ENCODE measurements around the gene GPATCH8. TPM values are rescaled to one million over a fixed set of nuclear protein-coding genes. Genes with fewer than 3 reads are reported as not detected.

The GPATCH8 gene
- total RNA-seq, 1 experiment from 2014 or later: 51.5 TPM

DNA sequence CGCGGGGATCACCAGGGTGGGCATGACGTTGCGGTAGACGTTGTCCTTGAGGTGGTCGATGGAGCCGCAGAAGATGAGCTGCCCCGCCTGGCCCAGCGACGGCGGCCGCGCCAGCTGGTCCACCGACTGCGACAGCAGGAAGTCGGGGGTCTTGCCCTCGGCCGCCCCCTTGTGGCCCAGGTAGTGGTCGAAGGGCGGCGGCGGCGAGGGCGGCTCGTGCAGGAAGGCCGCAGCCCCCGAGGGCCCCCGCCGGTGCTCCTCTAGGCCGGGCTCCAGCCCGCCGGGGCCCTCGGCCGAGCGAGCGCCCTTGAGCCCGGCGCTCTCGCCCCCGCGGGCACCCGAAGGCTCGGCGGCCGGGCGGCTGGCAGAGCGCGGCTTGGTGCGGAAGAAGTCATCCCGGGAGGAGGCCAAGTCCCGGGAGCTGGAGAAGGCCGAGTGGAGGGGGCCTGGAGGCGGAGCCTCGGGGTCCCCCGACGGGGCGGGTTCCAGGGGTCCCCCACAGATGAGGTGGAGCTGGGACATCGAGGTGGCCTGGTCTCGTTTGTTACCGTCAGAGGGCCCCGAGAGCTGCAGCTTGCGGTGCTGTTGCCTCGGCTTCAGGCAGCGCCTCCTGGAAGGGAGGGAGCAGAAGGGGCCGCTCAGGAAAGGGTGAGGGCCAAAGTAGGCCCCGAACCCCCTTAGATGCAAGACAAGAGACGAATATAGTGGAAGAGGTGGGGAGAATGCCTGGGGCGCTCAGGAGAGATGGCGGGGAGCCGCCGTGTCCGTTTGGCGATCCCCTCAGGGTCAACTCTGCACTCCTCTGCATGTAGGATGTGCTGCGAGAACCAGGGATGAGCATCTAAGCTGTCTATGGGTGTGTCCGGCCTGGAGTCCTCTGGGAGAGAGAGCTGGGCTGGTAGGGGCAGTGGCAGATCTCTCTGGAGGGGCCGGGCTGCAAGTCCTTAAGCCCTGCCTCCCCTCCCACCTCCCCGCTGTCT lies 148.3 kb downstream of the GPATCH8 start:
- Histone ChIP-seq H3K4me2 (ENCODE audit: insufficient read depth, insufficient read length, low read length) (peak overlapping the region; percentile 45), H3T11ph (ENCODE audit: low read length) (no peak overlapping the region), H2BK120ac (ENCODE audit: low read depth, low read length, poor library complexity, severe bottlenecking) (no peak overlapping the region), H3K14ac (ENCODE audit: insufficient read depth, low read length) (no peak overlapping the region; the same call in 1 of the 2 replicates), H2AFZ (ENCODE audit: low read length) (no peak overlapping the region), H3K27me3 (ENCODE audit: insufficient read depth, low read length) (no peaks in the 10 kb centered on the region), H2BK15ac (ENCODE audit: low read depth, low read length) (no peak overlapping the region), H4K20me1 (ENCODE audit: control insufficient read depth, insufficient read depth, insufficient read length) (no peaks in the 10 kb centered on the region), H3K23me2 (ENCODE audit: insufficient read length, low read depth, low read length, poor library complexity, severe bottlenecking) (peaks cover 3% of the 10 kb centered on the region), H4K5ac (ENCODE audit: insufficient read length, low read depth, low read length) (no peak overlapping the region), H4K8ac (replicated peaks; ENCODE audit: insufficient read length, low read depth, low read length) (no peak overlapping the region), H3K27ac (ENCODE audit: insufficient read length, low read depth, low read length) (no peak overlapping the region), H3K18ac (ENCODE audit: insufficient read length, low read depth, low read length) (no peak overlapping the region), H3K79me1 (ENCODE audit: insufficient read depth, low read depth, low read length, poor library complexity, severe bottlenecking) (no peaks in the 10 kb centered on the region), H4K91ac (ENCODE audit: insufficient read length, low read depth, low read length) (no peak overlapping the region), H3K4me1 (ENCODE audit: insufficient read depth, low read length) (no peaks in the 10 kb centered on the region), H3K79me2 (ENCODE audit: insufficient read depth, low read length) (no peaks in the 10 kb centered on the region), H2AK5ac (ENCODE audit: insufficient read length, low read length) (no peak overlapping the region), H3K56ac (ENCODE audit: insufficient read length, low read depth, low read length) (no peak overlapping the region), H3K4ac (ENCODE audit: low read depth, low read length) (no peak overlapping the region), H2BK20ac (ENCODE audit: low read depth, low read length, poor library complexity, severe bottlenecking) (no peak overlapping the region), H2BK12ac (ENCODE audit: insufficient read length, low read depth, low read length) (no peak overlapping the region), H3K9ac (ENCODE audit: extremely low read depth, insufficient read length, low read length) (no peak overlapping the region), H3K9me3 (ENCODE audit: control insufficient read depth, low read depth, low read length) (no peaks in the 10 kb centered on the region), H3K23ac (ENCODE audit: insufficient read length, low read depth, low read length) (no peak overlapping the region), H2BK5ac (ENCODE audit: insufficient read length, low read length) (no peak overlapping the region)
- no peaks in the 10 kb centered on the region; a peak in 1 of 5 replicates for H3K9me3 Mint-ChIP-seq
- peaks cover 5% of the 10 kb centered on the region; the same call in 1 of the 2 replicates for H3K27me3 Mint-ChIP-seq (ENCODE audit: low read depth)
- H3K4me1 Mint-ChIP-seq: peaks cover 0 to 15% of the 10 kb centered on the region in 2 experiments; a peak in 2 of 4 replicates
- H3K4me3 Mint-ChIP-seq: peak overlapping the region; percentile 68 to 79
- WGBS (ENCODE audit: extremely low coverage, insufficient read length, low lambda C conversion rate): no CpG with 5 or more reads among the region's 77 CpGs
- H3K27ac Mint-ChIP-seq: peak overlapping the region in 2 of 3 experiments; percentile 33 to 77; a peak in 2 of 7 replicates
- H3K36me3 Mint-ChIP-seq (ENCODE audit: insufficient read depth in 1 of 3, low read depth in 3 of 3): peaks cover 3 to 23% (median 15%) of the 10 kb centered on the region in 3 experiments; a peak in 6 of 7 replicates
- TF ChIP-seq CTCF (conservative IDR thresholded peaks at IDR 0.05): peak; percentile 82
- peak; percentile 91 for DNase-seq
